ENCODE measurements around the gene IL18. TPM values are rescaled to one million over a fixed set of nuclear protein-coding genes. Genes with fewer than 3 reads are reported as not detected.

Gene IL18
- polyA plus RNA-seq, 1 donor (not counting 4 experiments of a cell fraction or from before 2014, with no cell fraction given): 205 TPM

DNA sequence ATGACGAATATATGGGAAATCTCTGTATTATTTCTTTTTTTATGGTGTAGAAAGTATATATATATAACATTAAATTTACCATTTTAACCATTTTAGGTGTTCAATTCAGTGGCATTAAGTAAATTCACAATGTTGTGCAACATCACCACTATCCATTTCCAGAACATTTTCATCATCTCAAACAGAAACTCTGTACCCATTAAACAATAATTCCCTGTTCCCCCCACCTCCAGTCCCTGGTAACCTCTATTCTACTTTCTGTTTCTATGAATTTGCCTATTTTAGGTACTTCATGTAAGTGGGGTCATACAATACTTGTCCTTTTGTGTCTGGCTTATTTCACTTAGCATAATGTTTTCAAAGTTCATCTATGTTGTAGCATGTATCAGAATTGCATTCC, 47.0 kb upstream of the IL18 start:
- no peaks in the 10 kb centered on the region for H3K36me3 ChIP-seq (ENCODE audit: control insufficient read depth in 2 of 2, extremely low read depth in 1 of 2, insufficient read depth in 2 of 2, low read length in 2 of 2)
- no peak for TF ChIP-seq EZH2 (IDR thresholded peaks at IDR 0.05; ENCODE audit: low read length)
- TF ChIP-seq, protein P1, sequence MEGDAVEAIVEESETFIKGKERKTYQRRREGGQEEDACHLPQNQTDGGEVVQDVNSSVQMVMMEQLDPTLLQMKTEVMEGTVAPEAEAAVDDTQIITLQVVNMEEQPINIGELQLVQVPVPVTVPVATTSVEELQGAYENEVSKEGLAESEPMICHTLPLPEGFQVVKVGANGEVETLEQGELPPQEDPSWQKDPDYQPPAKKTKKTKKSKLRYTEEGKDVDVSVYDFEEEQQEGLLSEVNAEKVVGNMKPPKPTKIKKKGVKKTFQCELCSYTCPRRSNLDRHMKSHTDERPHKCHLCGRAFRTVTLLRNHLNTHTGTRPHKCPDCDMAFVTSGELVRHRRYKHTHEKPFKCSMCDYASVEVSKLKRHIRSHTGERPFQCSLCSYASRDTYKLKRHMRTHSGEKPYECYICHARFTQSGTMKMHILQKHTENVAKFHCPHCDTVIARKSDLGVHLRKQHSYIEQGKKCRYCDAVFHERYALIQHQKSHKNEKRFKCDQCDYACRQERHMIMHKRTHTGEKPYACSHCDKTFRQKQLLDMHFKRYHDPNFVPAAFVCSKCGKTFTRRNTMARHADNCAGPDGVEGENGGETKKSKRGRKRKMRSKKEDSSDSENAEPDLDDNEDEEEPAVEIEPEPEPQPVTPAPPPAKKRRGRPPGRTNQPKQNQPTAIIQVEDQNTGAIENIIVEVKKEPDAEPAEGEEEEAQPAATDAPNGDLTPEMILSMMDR (optimal IDR thresholded peaks at IDR 0.05 in 1 of 3, IDR thresholded peaks at IDR 0.05 in 1 of 3, conservative IDR thresholded peaks at IDR 0.05 in 1 of 3; ENCODE audit: extremely low read depth in 1 of 3, insufficient read depth in 2 of 3, low read length in 3 of 3): no peak
- H3K9me1 ChIP-seq (ENCODE audit: control insufficient read depth, extremely low read depth, insufficient read depth, low read length): no peaks in the 10 kb centered on the region
- no peak overlapping the region for H3K27ac ChIP-seq (ENCODE audit: control insufficient read depth, insufficient read depth, low read length)
- H3K27me3 ChIP-seq (ENCODE audit: control insufficient read depth, extremely low read depth, insufficient read depth, low read length): no peaks in the 10 kb centered on the region
- H2AFZ ChIP-seq (ENCODE audit: control insufficient read depth, low read length): no peak overlapping the region
- peaks cover 20% of the 10 kb centered on the region for H3K4me1 ChIP-seq (ENCODE audit: control insufficient read depth, extremely low read depth, insufficient read depth, low read length)
- H3K4me3 ChIP-seq (ENCODE audit: control insufficient read depth in 2 of 3, extremely low read depth in 1 of 3, insufficient read depth in 2 of 3, low read depth in 1 of 3, low read length in 3 of 3): no peak overlapping the region
- DNase-seq (ENCODE audit: low read depth, low spot score) (no peak), FAIRE-seq (no peak)
- H3K4me2 ChIP-seq (ENCODE audit: control insufficient read depth, extremely low read depth, insufficient read depth, low read depth, low read length): no peak overlapping the region
- no peaks in the 10 kb centered on the region for H3K9me3 ChIP-seq (ENCODE audit: control insufficient read depth, low read depth, low read length)
- dilution Hi-C loops (cut with MboI; ENCODE audit: extremely low pct_ligation_motif_present, low sequenced_read_pairs): no loop called here
- no peaks in the 10 kb centered on the region for H3K79me2 ChIP-seq (ENCODE audit: control insufficient read depth, insufficient read depth, low read length)
- no peak overlapping the region for H3K9ac ChIP-seq (ENCODE audit: control insufficient read depth, extremely low read depth, insufficient read depth, low read length)
- H4K20me1 ChIP-seq (ENCODE audit: control insufficient read depth, extremely low read depth, insufficient read depth, low read length): no peaks in the 10 kb centered on the region

DNA sequence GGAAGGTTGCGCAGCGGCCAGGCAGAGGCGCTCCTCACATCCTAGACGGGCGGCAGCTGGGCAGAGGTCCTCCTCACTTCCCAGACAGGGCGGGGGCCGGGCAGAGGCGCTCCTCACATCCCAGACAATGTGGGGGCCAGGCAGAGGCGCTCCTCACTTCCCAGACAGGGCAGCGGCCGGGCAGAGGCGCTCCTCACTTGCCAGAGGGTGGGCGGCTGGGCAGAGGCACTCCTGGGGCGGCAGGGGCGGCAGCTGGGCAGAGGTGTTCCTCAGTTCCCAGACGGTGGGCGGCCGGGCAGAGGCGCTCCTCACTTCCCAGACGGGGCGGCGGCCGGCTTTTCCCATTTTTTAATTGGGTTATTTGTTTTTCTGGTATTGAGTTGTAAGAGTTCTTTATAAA, 42.2 kb upstream of the IL18 start:
- no peaks in the 10 kb centered on the region for H3K36me3 ChIP-seq (ENCODE audit: control insufficient read depth in 2 of 2, extremely low read depth in 1 of 2, insufficient read depth in 2 of 2, low read length in 2 of 2)
- H3K9me1 ChIP-seq (ENCODE audit: control insufficient read depth, extremely low read depth, insufficient read depth, low read length): no peaks in the 10 kb centered on the region
- dilution Hi-C loops (cut with MboI; ENCODE audit: extremely low pct_ligation_motif_present, low sequenced_read_pairs): no loop called here
- no peaks in the 10 kb centered on the region for H3K27me3 ChIP-seq (ENCODE audit: control insufficient read depth, extremely low read depth, insufficient read depth, low read length)
- no peaks in the 10 kb centered on the region for H3K9me3 ChIP-seq (ENCODE audit: control insufficient read depth, low read depth, low read length)
- no peaks in the 10 kb centered on the region for H3K79me2 ChIP-seq (ENCODE audit: control insufficient read depth, insufficient read depth, low read length)
- H2AFZ ChIP-seq (ENCODE audit: control insufficient read depth, low read length): no peak overlapping the region
- DNase-seq (ENCODE audit: low read depth, low spot score) (no peak), FAIRE-seq (no peak)
- no peak overlapping the region for H3K4me3 ChIP-seq (ENCODE audit: control insufficient read depth in 2 of 3, extremely low read depth in 1 of 3, insufficient read depth in 2 of 3, low read depth in 1 of 3, low read length in 3 of 3)
- H3K4me2 ChIP-seq (ENCODE audit: control insufficient read depth, extremely low read depth, insufficient read depth, low read depth, low read length): no peak overlapping the region
- H4K20me1 ChIP-seq (ENCODE audit: control insufficient read depth, extremely low read depth, insufficient read depth, low read length): no peaks in the 10 kb centered on the region
- H3K9ac ChIP-seq (ENCODE audit: control insufficient read depth, extremely low read depth, insufficient read depth, low read length): no peak overlapping the region
- no peak for TF ChIP-seq EZH2 (IDR thresholded peaks at IDR 0.05; ENCODE audit: low read length)
- TF ChIP-seq, protein P1 (optimal IDR thresholded peaks at IDR 0.05 in 1 of 3, IDR thresholded peaks at IDR 0.05 in 1 of 3, conservative IDR thresholded peaks at IDR 0.05 in 1 of 3; ENCODE audit: extremely low read depth in 1 of 3, insufficient read depth in 2 of 3, low read length in 3 of 3): no peak
- H3K4me1 ChIP-seq (ENCODE audit: control insufficient read depth, extremely low read depth, insufficient read depth, low read length): no peaks in the 10 kb centered on the region
- no peak overlapping the region for H3K27ac ChIP-seq (ENCODE audit: control insufficient read depth, insufficient read depth, low read length)
